CD8-positive, alpha-beta memory T cell (primary cell): ENCODE data around the gene PLXND1. TPM values are rescaled to one million over a fixed set of nuclear protein-coding genes. Genes with fewer than 3 reads are reported as not detected.

Experiments
- CTCF ChIA-PET: fragments of 350-600 bp; sonication (Branson Sonifier 250); formaldehyde crosslinking; loops from one replicate; lab custom pipeline; 2021; ENCODE audit warnings: antibody characterized with exemption; lab: Charles Lee
- POLR2A ChIA-PET: fragments of 350-600 bp; sonication (Branson Sonifier 250); formaldehyde crosslinking; loops from one replicate; lab custom pipeline; 2021; ENCODE audit warnings: antibody characterized with exemption; lab: Charles Lee
- DNase-seq, 5 donors: peaks; one replicate each; pipeline versions ENCODE4 v3.0.0 to v3.0.0-alpha.2; 2020 to 2022; ENCODE audit warnings: mixed read lengths in 1 of 5
- H3K27ac ChIP-seq: one replicate; pipeline ENCODE4 v1.7.0; 2013; ENCODE audit warnings: low read depth, mild to moderate bottlenecking, low read length, moderate library complexity
- H3K27me3 ChIP-seq: 2 replicates; pipeline ENCODE4 v1.7.0; 2013; ENCODE audit warnings: low read length, mild to moderate bottlenecking; ENCODE audit not compliant: insufficient read depth, poor library complexity, severe bottlenecking
- H3K36me3 ChIP-seq: 2 replicates; pipeline ENCODE4 v1.7.0; 2013; ENCODE audit warnings: mild to moderate bottlenecking, low read length, moderate library complexity; ENCODE audit not compliant: insufficient read depth
- H3K4me1 ChIP-seq: 2 replicates; pipeline ENCODE4 v1.7.0; 2013; ENCODE audit warnings: mild to moderate bottlenecking, low read length, moderate library complexity; ENCODE audit not compliant: insufficient read depth
- H3K4me3 ChIP-seq: 2 replicates; pipeline ENCODE4 v1.7.0; 2013; ENCODE audit warnings: mild to moderate bottlenecking, low read length
- H3K9me3 ChIP-seq: 2 replicates; pipeline ENCODE4 v1.7.0; 2013; ENCODE audit warnings: mild to moderate bottlenecking, low read length
- H3K27ac Mint-ChIP-seq, 8 donors: one replicate each; pipeline ENCODE4 v1.8.0; 2020 to 2021; ENCODE audit warnings: mixed read lengths in 8 of 8, mild to moderate bottlenecking in 6 of 8, inconsistent platforms in 3 of 8, moderate library complexity in 3 of 8
- H3K27me3 Mint-ChIP-seq, 2 donors: one replicate each; pipeline ENCODE4 v1.8.0; 2020 to 2021; ENCODE audit warnings: mixed read lengths in 2 of 2, mild to moderate bottlenecking in 1 of 2, moderate library complexity in 1 of 2
- H3K36me3 Mint-ChIP-seq, 3 donors: one replicate each; pipeline ENCODE4 v1.8.0; 2020 to 2021; ENCODE audit warnings: mixed read lengths in 3 of 3, inconsistent platforms in 1 of 3, mild to moderate bottlenecking in 1 of 3
- H3K4me1 Mint-ChIP-seq, 3 donors: one replicate each; pipeline ENCODE4 v1.8.0; 2020 to 2021; ENCODE audit warnings: mixed read lengths in 3 of 3, inconsistent platforms in 1 of 3, mild to moderate bottlenecking in 1 of 3
- H3K4me3 Mint-ChIP-seq, 7 donors: one replicate each; pipeline ENCODE4 v1.8.0; 2020 to 2021; ENCODE audit warnings: mixed read lengths in 7 of 7, mild to moderate bottlenecking in 6 of 7, moderate library complexity in 4 of 7, inconsistent platforms in 2 of 7
- H3K9me3 Mint-ChIP-seq, 5 donors: one replicate each; pipeline ENCODE4 v1.8.0; 2020 to 2022; ENCODE audit warnings: mixed read lengths in 5 of 5, mild to moderate bottlenecking in 3 of 5, moderate library complexity in 2 of 5, inconsistent platforms in 1 of 5
- polyA plus RNA-seq: library from polyadenylated mRNA; unstranded; fragments of 300-500 nt; fragmentation: Illumina TruSeq; gene quantifications from one replicate; pipeline ENCODE4 v1.2.3, GENCODE V29; 2021
- total RNA-seq, 2 experiments: library from RNA; stranded (reverse); gene quantifications; one replicate each; pipeline ENCODE4 v1.2.3, GENCODE V29; 2021

Gene PLXND1
- total and polyA plus RNA-seq, 3 experiments from 2014 or later = 12.1 to 17.3 (median 15.2) TPM

- ChIA-PET POLR2A (no interaction called here), CTCF (no interaction called here)
- Histone ChIP-seq H3K27me3 (no peaks in the 10 kb centered on the region), H3K9me3 (no peaks in the 10 kb centered on the region), H3K36me3 (no peaks in the 10 kb centered on the region), H3K4me3 (no peak overlapping the region), H3K27ac (no peak overlapping the region), H3K4me1 (peaks cover 5% of the 10 kb centered on the region)
- no peak overlapping the region for H3K4me3 Mint-ChIP-seq
- peaks cover 7 to 9% (median 7%) of the 10 kb centered on the region in 3 donors for H3K4me1 Mint-ChIP-seq
- H3K27me3 Mint-ChIP-seq = peaks cover 0 to 4% of the 10 kb centered on the region in 2 donors
- no peaks in the 10 kb centered on the region for H3K9me3 Mint-ChIP-seq
- peak overlapping the region in 1 of 8 donors; percentile 83 for H3K27ac Mint-ChIP-seq
- no peak for DNase-seq
- no peaks in the 10 kb centered on the region for H3K36me3 Mint-ChIP-seq
Observed at GRCh38 chr3:129615751-129616281, 9.3 kb upstream of the PLXND1 start.

GRCh38 chr3:129614927-129615363, 8.5 kb upstream of the PLXND1 start:
- peaks cover 7 to 9% (median 7%) of the 10 kb centered on the region in 3 donors for H3K4me1 Mint-ChIP-seq
- no peak overlapping the region for H3K27ac Mint-ChIP-seq
- H3K36me3 ChIP-seq = no peaks in the 10 kb centered on the region
- no peak for DNase-seq
- no peak overlapping the region for H3K4me3 ChIP-seq
- no peaks in the 10 kb centered on the region for H3K9me3 Mint-ChIP-seq
- H3K27ac ChIP-seq = no peak overlapping the region
- no peaks in the 10 kb centered on the region for H3K9me3 ChIP-seq
- no peak overlapping the region for H3K4me3 Mint-ChIP-seq
- peaks cover 0 to 4% of the 10 kb centered on the region in 2 donors for H3K27me3 Mint-ChIP-seq
- no peaks in the 10 kb centered on the region for H3K27me3 ChIP-seq
- no peaks in the 10 kb centered on the region for H3K36me3 Mint-ChIP-seq
- ChIA-PET POLR2A (no interaction called here), CTCF (interaction anchor here (0.5 kb wide), 1 partner anchor 44 kb away, joined by 3 read pairs; no protein-coding TSS in a partner anchor)
- peaks cover 5% of the 10 kb centered on the region for H3K4me1 ChIP-seq

- Histone ChIP-seq H3K27ac (no peak overlapping the region), H3K4me1 (peaks cover 5% of the 10 kb centered on the region), H3K36me3 (no peaks in the 10 kb centered on the region), H3K27me3 (no peaks in the 10 kb centered on the region), H3K4me3 (no peak overlapping the region), H3K9me3 (no peaks in the 10 kb centered on the region)
- Mint-ChIP-seq H3K9me3 (no peaks in the 10 kb centered on the region), H3K36me3 (no peaks in the 10 kb centered on the region), H3K27ac (no peak overlapping the region), H3K27me3 (peaks cover 0 to 4% of the 10 kb centered on the region in 2 donors), H3K4me3 (no peak overlapping the region), H3K4me1 (peaks cover 7 to 13% (median 7%) of the 10 kb centered on the region in 3 donors)
- no peak for DNase-seq
- POLR2A ChIA-PET = no interaction called here
- CTCF ChIA-PET = no interaction called here
Observed at GRCh38 chr3:129614435-129614834, 8.0 kb upstream of the PLXND1 start.

GRCh38 chr3:129613367-129613740, 6.9 kb upstream of the PLXND1 start:
- Histone ChIP-seq H3K27ac (no peak overlapping the region), H3K9me3 (no peaks in the 10 kb centered on the region), H3K36me3 (no peaks in the 10 kb centered on the region), H3K4me1 (peaks cover under 1% of the 10 kb centered on the region), H3K4me3 (no peak overlapping the region), H3K27me3 (no peaks in the 10 kb centered on the region)
- ChIA-PET CTCF (interaction anchor here (0.7 kb wide), 1 partner anchor 15 kb away, joined by 3 read pairs; no protein-coding TSS in a partner anchor), POLR2A (interaction anchor here (0.6 kb wide), 1 partner anchor 10 kb away, joined by 3 read pairs; no protein-coding TSS in a partner anchor)
- no peaks in the 10 kb centered on the region for H3K36me3 Mint-ChIP-seq
- H3K4me1 Mint-ChIP-seq = peaks cover 8 to 16% (median 9%) of the 10 kb centered on the region in 3 donors
- H3K27me3 Mint-ChIP-seq = peaks cover 0 to 4% of the 10 kb centered on the region in 2 donors
- no peaks in the 10 kb centered on the region for H3K9me3 Mint-ChIP-seq
- no peak overlapping the region for H3K4me3 Mint-ChIP-seq
- no peak for DNase-seq
- H3K27ac Mint-ChIP-seq = peak overlapping the region in 1 of 8 donors; percentile 83

GRCh38 chr3:129612534-129613366, 6.3 kb upstream of the PLXND1 start:
- Mint-ChIP-seq H3K27me3 (peaks cover 0 to under 1% of the 10 kb centered on the region in 2 donors), H3K4me3 (no peak overlapping the region), H3K36me3 (no peaks in the 10 kb centered on the region), H3K4me1 (peaks cover 7 to 14% (median 9%) of the 10 kb centered on the region in 3 donors), H3K27ac (peak overlapping the region in 2 of 8 donors; percentile 20 to 83), H3K9me3 (no peaks in the 10 kb centered on the region)
- ChIA-PET CTCF (no interaction called here), POLR2A (interaction anchor here (0.6 kb wide), 1 partner anchor 9 kb away, joined by 3 read pairs; no protein-coding TSS in a partner anchor)
- H3K9me3 ChIP-seq = no peaks in the 10 kb centered on the region
- no peak overlapping the region for H3K4me3 ChIP-seq
- DNase-seq = no peak
- no peak overlapping the region for H3K27ac ChIP-seq
- H3K4me1 ChIP-seq = no peaks in the 10 kb centered on the region
- H3K36me3 ChIP-seq = no peaks in the 10 kb centered on the region
- H3K27me3 ChIP-seq = no peaks in the 10 kb centered on the region

GRCh38 chr3:129611812-129612533, 5.5 kb upstream of the PLXND1 start:
- Mint-ChIP-seq H3K4me1 (peaks cover 11 to 19% (median 12%) of the 10 kb centered on the region in 3 donors), H3K4me3 (no peak overlapping the region), H3K9me3 (no peaks in the 10 kb centered on the region), H3K27ac (peak overlapping the region in 1 of 8 donors; percentile 95), H3K36me3 (peaks cover 0 to under 1% (median 0%) of the 10 kb centered on the region in 3 donors), H3K27me3 (no peaks in the 10 kb centered on the region)
- no peak for DNase-seq
- ChIA-PET POLR2A (no interaction called here), CTCF (no interaction called here)
- Histone ChIP-seq H3K9me3 (no peaks in the 10 kb centered on the region), H3K4me3 (no peak overlapping the region), H3K27ac (no peak overlapping the region), H3K36me3 (no peaks in the 10 kb centered on the region), H3K27me3 (no peaks in the 10 kb centered on the region), H3K4me1 (peaks cover 3% of the 10 kb centered on the region)

- Mint-ChIP-seq H3K36me3 (peaks cover 0 to 2% (median 0%) of the 10 kb centered on the region in 3 donors), H3K4me3 (no peak overlapping the region), H3K9me3 (no peaks in the 10 kb centered on the region), H3K27ac (peak overlapping the region in 1 of 8 donors; percentile 95), H3K27me3 (no peaks in the 10 kb centered on the region), H3K4me1 (peaks cover 13 to 22% (median 13%) of the 10 kb centered on the region in 3 donors)
- no peak overlapping the region for H3K27ac ChIP-seq
- POLR2A ChIA-PET = no interaction called here
- H3K9me3 ChIP-seq = no peaks in the 10 kb centered on the region
- CTCF ChIA-PET = no interaction called here
- no peaks in the 10 kb centered on the region for H3K27me3 ChIP-seq
- H3K4me1 ChIP-seq = peaks cover 4% of the 10 kb centered on the region
- H3K4me3 ChIP-seq = no peak overlapping the region
- no peak for DNase-seq
- no peaks in the 10 kb centered on the region for H3K36me3 ChIP-seq
Observed at GRCh38 chr3:129611446-129611800, 4.9 kb upstream of the PLXND1 start.
